ENCODE results near the gene NRBP1.

The NRBP1 gene

GRCh38 chr2:27428213-27428977, at the start of gene NRBP1:
Gene NRBP1, plus strand, starts transcription at chr2:27428631. Its CDS starts 4,643 bp downstream, at chr2:27433274.
- DNase-seq (ENCODE audit: low read depth in 3 of 3, low spot score in 1 of 3), result peak; percentile 62 to 87 (median 70)

GRCh38 chr2:27378809-27379290, 49.6 kb upstream of the NRBP1 start:
- DNase-seq (ENCODE audit: low read depth in 3 of 3, low spot score in 1 of 3), result no peak

- DNase-seq (ENCODE audit: low read depth in 3 of 3, low spot score in 1 of 3), result no peak
These were observed 49.0 kb upstream of the NRBP1 start for GRCh38 chr2:27379383-27379835.

- peak in 2 of 3 donors; percentile 9 to 22 for DNase-seq (ENCODE audit: low read depth in 3 of 3, low spot score in 1 of 3)
These were observed 48.4 kb upstream of the NRBP1 start for GRCh38 chr2:27379836-27380625.

DNA sequence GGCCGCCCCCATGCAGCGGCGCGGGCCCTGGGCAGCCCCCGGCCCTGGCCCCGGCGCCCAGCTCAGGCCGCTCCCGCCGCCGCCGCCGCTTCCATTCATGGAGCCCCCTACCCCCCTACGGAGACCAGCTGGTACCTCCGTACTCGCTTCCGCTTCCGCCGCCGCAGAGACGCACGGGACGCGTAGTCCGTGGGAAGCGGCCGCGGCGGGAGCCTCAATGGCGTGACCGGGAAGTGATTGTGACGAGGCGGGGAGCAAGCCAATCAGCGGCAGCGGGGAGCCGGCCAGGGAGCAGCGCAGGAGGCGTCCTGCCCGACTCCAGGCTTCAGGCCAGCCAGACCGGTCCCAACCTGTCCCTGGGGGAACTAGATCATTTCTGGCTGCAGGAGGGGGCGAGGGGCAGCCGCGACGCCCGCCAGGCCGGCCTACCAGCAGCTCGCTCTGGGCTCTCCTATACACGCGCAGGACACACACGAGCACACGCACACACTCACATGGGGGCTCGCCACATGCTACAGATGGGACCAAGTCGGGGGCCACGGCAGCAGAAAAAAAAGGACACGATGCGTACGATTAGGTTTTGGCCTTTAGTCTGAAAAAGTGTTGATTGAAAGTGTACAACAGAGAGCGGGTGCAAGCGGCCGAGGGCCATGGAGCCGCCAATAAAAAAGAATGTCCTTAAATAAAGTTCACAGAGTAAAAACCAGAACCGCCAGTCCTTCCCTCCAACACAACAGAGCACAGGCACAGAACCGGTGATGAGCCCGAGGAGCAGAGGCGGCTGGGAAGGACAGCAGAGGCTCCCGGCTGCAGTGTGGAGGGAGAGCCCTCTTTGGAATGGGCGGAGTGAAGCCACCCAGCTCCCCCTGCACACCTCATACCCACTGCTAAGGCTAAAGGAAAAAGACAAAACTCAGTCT, 47.5 kb upstream of the NRBP1 start, which contains the start of gene ZNF513:
Gene ZNF513, minus strand, starts transcription at position 109 of the 920 bp plus-strand sequence. CDS start 208 bp downstream, outside the sequence.
- DNase-seq (ENCODE audit: low read depth in 3 of 3, low spot score in 1 of 3), result peak; percentile 59 to 77 (median 73)

DNA sequence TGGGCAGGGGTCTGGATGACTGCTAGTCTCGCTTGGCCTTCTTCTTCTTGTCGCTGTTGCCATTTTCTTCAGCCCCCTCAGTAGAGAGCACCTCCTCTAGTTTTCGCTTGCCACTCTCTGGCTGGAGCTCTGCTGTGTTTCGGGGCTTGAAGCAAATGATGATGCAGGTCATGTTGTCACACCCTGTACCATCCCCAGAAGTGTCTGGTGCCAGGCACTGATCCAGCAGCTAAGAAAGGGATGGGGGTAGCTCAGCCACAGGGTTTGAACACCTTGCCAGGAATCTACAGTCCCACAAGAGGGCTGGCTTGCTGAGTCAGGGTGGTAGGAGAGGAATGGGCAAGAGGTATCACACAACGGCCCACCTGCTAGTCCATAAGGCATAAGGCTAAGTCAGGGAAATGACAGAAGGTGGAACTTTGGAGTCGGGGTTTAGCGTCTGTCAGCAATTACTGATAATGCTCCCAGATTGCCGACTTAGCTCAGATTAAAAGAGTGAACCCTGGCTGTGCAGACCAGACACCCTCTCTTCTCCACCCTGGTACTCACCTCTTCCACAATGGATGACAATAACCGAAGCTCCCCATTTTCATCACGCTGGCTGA, 46.8 kb upstream of the NRBP1 start:
- no peak for DNase-seq (ENCODE audit: low read depth in 3 of 3, low spot score in 1 of 3)

GRCh38 chr2:27390822-27391679, 37.4 kb upstream of the NRBP1 start:
- DNase-seq (ENCODE audit: low read depth in 3 of 3, low spot score in 1 of 3), result no peak

DNA sequence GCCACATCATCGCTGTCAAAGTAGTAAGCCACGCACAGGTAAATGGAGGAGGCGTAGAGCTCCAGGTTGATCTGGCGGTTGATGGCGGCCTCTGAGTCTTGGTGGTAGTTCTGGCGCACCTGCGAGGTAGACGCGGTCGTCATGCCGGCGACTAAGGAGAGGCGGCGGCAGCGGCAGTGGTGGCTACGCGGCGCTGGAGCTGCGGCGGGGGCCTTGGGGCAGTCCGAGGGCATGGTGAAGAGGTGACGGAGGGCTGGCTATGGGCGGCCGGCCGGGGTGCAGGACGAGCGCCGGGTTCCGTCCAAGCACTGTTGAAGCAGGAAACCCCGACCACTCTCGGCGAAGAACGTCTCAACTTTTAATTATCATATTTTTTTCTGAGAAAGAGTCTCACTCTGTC, 35.2 kb upstream of the NRBP1 start:
- no peak for DNase-seq (ENCODE audit: low read depth in 3 of 3, low spot score in 1 of 3)

DNA sequence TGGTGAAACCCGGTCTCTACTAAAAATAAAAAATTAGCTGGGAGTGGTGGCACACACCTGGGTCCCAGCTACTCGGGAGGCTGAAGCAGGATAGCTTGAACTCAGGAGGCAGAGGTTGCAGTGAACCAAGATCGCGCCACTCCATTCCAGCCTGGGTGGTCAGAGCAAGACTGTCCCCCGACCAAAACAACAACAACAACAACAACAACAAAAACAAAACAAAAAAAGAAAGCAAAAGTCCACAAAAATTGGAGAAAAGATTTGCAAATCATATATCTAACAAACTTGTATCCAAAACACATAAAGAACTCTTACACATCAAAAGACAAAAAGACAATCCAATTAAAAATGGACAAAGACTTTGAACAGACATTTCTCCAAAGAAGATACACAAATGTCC, 29.5 kb upstream of the NRBP1 start:
- no peak for DNase-seq (ENCODE audit: low read depth in 3 of 3, low spot score in 1 of 3)

- no peak for DNase-seq (ENCODE audit: low read depth in 3 of 3, low spot score in 1 of 3)
These were observed 27.9 kb upstream of the NRBP1 start for GRCh38 chr2:27400348-27401135.

GRCh38 chr2:27407798-27408491, 20.5 kb upstream of the NRBP1 start:
- DNase-seq (ENCODE audit: low read depth in 3 of 3, low spot score in 1 of 3), result no peak

- DNase-seq (ENCODE audit: low read depth in 3 of 3, low spot score in 1 of 3), result no peak
These were observed 19.7 kb upstream of the NRBP1 start for GRCh38 chr2:27408601-27409320.

DNA sequence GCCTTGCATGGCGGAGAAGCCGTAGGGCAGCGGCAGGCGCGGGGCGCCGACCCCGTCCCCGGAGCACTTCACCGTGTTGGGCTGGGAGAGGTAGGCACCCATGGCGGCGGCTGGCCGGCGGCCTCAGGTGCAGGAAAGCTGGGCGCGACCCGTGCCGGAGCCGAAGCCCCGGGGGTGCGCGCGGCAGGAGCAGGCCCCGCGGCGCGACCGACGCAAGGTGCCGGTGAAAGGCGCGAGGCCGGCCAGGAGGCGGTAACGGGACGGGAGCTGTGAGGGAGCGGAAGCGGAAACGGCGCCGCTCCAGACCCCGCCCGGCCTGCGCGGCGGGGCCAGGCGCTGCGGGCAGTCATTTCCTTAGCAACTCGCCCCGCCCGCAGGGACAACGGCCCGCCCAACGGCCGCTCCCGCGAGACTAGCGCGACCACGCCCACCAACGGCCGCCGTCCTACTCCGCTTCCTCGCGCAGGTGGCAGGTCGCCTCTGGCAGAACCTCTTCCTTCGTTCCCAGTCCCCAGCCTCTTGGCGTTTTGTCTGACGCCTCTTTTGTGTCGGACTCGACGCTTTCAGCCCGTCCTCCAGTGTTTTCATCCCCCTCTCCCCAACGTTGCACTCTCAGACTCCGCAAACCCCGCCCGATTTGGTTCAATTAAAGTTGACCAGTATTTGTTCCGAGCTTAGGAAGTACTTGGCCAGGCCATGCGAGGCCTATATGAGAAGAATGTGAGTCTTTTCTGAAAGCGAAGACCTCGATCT, 18.9 kb upstream of the NRBP1 start, which contains the start of gene PPM1G:
Gene PPM1G, minus strand, starts transcription at position 271 of the 753 bp plus-strand sequence. Its CDS starts 169 bp downstream, at position 102.
- peak; percentile 87 to 97 (median 93) for DNase-seq (ENCODE audit: low read depth in 3 of 3, low spot score in 1 of 3)

DNA sequence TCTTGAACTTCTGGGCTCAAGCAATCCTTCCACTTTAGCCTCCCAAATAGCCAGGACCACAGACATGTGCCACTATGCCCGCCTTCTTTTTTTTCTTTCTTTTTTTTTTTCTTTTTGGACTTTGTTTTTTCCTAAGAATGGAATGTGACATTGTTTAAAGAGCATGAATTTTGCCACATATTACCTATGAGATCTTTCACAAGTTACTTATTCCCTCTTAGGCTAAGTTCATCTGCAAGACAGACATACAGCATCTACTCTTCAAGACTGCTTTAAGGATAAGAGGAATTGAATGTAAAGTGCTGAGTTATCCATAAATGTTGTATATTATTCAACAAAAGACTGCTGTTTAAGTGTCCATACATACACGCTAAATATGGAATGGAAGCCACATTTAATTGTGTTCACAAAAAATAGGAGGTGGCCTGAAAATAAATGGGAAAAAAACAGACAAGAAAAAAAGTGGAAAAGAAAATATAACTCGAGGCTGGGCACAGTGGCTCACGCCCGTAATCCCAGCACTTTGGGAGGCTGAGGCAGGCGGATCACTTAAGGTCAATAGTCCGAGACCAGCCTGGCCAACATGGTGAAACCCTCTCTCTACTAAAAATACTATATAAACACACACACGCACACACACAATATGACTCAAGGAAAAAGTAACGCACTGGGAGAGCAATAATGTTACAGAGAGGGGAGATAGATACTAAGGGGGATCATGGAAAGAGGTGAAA, 15.8 kb upstream of the NRBP1 start:
- DNase-seq (ENCODE audit: low read depth in 3 of 3, low spot score in 1 of 3), result no peak

GRCh38 chr2:27416151-27416550, 12.3 kb upstream of the NRBP1 start:
- DNase-seq (ENCODE audit: low read depth in 3 of 3, low spot score in 1 of 3), result no peak

- no peak for DNase-seq (ENCODE audit: low read depth in 3 of 3, low spot score in 1 of 3)
These were observed 7.4 kb upstream of the NRBP1 start for GRCh38 chr2:27420996-27421395.

All from stimulated activated CD4-positive, alpha-beta T cell treated with anti-CD3 and anti-CD28 coated beads, TNF-alpha, amount 100 ng/mL, for 1 hour (primary cell).